ENCODE results near the gene MT3. TPM values are rescaled to one million over a fixed set of nuclear protein-coding genes. Genes with fewer than 3 reads are reported as not detected.
"Not testable (repeated sequence)": the region's sequence is repeated elsewhere in the genome, so short reads cannot be mapped to it uniquely, and the experiment has no call there.

Gene MT3
- total and polyA plus RNA-seq, 5 experiments from 2014 or later, result 1.8 to 19.9 (median 8.6) TPM

DNA sequence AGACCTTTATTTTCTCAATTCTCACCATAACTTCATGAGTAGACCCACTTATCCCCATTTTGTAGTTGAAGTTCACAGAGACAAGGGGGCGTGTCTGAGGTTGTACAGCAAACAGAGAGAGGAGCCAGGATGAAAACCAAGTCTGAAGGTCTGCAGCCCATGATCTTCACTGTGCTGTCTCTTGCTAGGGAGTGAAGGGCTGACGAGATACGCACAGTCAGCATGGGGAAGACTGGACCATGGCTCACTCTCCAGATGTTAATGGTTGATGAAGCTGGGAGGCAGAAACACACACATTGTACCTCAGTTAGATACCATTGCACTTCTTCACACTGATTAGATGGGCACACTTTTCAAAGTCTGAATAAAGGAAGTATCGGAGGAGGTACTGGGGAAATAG, 30.2 kb upstream of the MT3 start:
- DNase-seq, result no peak
- Mint-ChIP-seq H3K27me3 (peaks cover 7 to 40% (median 16%) of the 10 kb centered on the region in 5 donors), H3K27ac (no peak overlapping the region), H3K4me3 (no peak overlapping the region), H3K36me3 (no peaks in the 10 kb centered on the region), H3K9me3 (no peaks in the 10 kb centered on the region), H3K4me1 (peaks cover 0 to 4% (median 0%) of the 10 kb centered on the region in 4 donors)
- no peak for ATAC-seq
- POLR2A ChIA-PET, result no interaction called here

DNA sequence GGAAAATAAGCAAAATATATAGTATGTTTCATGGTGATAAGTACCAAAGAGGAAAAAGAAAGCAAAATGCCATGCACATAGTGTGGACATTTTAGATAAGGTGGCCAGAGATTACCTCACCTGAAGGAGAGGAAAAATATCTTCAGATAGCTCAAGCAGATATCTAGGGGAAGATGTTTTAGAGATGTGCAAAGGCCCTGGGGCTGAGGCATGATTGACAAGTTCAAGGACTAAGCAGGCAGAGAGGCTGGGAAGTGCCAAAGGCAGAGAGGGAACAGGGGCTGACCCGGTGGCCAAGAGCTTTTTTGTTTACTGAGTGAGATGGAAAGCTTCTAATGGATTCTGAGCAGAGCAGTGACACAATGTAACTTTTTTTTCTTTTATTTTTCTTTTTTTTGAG, 28.9 kb upstream of the MT3 start:
- H3K4me3 Mint-ChIP-seq, result no peak overlapping the region
- no peak overlapping the region for H3K27ac Mint-ChIP-seq
- DNase-seq (no peak), ATAC-seq (no peak)
- H3K36me3 Mint-ChIP-seq, result no peaks in the 10 kb centered on the region
- H3K4me1 Mint-ChIP-seq, result peaks cover 0 to 4% (median 0%) of the 10 kb centered on the region in 4 donors
- peaks cover 7 to 39% (median 14%) of the 10 kb centered on the region in 5 donors for H3K27me3 Mint-ChIP-seq
- POLR2A ChIA-PET, result no interaction called here
- H3K9me3 Mint-ChIP-seq, result no peaks in the 10 kb centered on the region

DNA sequence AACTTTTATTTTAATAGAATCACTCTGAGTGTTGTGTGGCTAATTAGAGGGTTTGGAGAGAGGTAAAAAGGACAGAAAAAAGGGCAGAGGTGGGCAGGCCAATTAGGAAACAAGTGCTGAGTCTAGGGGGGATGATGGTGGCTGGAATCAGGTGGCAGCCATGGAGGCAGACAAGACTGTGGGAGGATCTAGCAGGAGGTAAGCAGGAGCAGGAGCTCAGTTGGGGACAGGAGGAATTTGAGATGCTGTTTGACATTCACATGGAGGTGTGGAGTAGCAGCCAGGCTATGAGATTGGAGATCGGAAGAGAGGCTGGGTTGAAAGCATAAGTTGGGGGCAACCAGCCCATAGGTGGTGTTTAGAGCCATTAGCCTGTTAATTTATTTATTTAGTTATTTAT, 28.2 kb upstream of the MT3 start:
- H3K9me3 Mint-ChIP-seq, result no peaks in the 10 kb centered on the region
- no peak for ATAC-seq
- no peak for DNase-seq
- H3K27ac Mint-ChIP-seq, result no peak overlapping the region
- H3K4me1 Mint-ChIP-seq, result peaks cover 0 to 4% (median under 1%) of the 10 kb centered on the region in 4 donors
- no peak overlapping the region for H3K4me3 Mint-ChIP-seq
- no peaks in the 10 kb centered on the region for H3K36me3 Mint-ChIP-seq
- peaks cover 5 to 39% (median 13%) of the 10 kb centered on the region in 5 donors for H3K27me3 Mint-ChIP-seq
- POLR2A ChIA-PET, result no interaction called here

DNA sequence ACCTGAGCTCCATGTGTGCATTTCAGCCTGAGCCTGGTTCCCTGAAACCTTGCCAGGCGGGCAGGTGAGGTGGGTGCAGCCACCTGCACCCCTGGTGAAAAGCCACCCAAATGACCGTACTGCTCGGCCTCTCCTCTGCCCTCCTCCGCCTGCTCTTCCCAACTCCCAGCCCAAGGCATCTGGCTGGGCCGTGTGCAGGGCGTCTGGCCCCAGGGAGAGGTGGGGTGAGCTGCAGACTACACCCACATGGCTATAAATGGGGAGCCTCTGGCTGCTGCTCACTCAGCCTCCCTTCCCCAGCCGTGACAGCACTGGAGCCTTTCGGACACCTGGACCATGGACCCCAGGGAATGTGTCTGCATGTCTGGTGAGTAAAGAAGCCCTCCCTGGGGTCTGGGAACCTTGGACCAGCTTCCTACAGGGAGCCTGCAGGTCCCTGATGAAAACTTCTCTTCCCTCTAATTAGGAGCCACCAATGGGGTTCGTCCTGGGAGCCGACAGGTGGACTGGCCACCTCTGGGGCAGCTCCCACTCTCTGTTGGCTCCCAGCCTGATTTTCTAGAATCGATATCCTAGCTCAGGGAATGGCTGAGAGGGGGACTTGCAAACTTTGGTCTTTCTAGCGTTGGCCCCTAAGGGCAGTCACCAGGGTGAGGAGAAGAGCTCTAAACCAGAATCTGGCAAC, 24.4 kb upstream of the MT3 start, which contains the start of gene MT4:
MT4 (plus strand) TSS at position 281 of the 685 bp plus-strand sequence; CDS start at position 337, 56 bp downstream.
- H3K4me1 Mint-ChIP-seq, result peaks cover 0 to 7% (median 3%) of the 10 kb centered on the region in 4 donors
- POLR2A ChIA-PET, result no interaction called here
- ATAC-seq, result no peak
- peaks cover 2 to 15% (median 7%) of the 10 kb centered on the region in 5 donors for H3K27me3 Mint-ChIP-seq
- no peak for DNase-seq
- H3K9me3 Mint-ChIP-seq, result no peaks in the 10 kb centered on the region
- no peaks in the 10 kb centered on the region for H3K36me3 Mint-ChIP-seq
- no peak within 1 kb of the TSS for H3K4me3 Mint-ChIP-seq
- H3K27ac Mint-ChIP-seq, result no peak within 1 kb of the TSS

DNA sequence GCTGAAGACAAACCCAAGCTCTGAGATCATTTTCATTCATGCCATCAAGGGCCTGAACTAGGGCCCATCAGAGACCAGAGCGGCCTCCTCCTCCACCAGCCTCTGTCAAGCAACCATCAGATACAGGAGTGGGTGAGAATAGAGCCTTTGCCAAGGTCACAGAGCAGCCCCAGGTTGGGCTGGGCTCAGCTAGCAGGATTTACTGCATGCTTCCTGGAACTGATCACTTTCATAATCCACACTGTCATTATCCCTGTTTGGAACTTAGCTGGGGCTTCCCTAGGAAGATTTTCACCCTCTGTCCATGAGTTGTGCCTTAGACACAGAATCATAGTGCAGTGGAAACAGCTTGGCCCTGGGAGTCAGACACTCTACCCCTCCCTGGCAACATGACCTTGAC, 19.4 kb upstream of the MT3 start:
- Mint-ChIP-seq H3K4me1 (peaks cover 0 to 6% (median 2%) of the 10 kb centered on the region in 4 donors), H3K27ac (no peak overlapping the region), H3K27me3 (no peaks in the 10 kb centered on the region), H3K9me3 (peaks cover 0 to 5% (median 0%) of the 10 kb centered on the region in 9 donors), H3K4me3 (no peak overlapping the region), H3K36me3 (no peaks in the 10 kb centered on the region)
- DNase-seq (no peak), ATAC-seq (no peak)
- POLR2A ChIA-PET, result interaction anchor here (0.6 to 1.2 kb wide), 2 partner anchors 52 to 61 kb away, joined by 3 read pairs; no protein-coding TSS in a partner anchor

DNA sequence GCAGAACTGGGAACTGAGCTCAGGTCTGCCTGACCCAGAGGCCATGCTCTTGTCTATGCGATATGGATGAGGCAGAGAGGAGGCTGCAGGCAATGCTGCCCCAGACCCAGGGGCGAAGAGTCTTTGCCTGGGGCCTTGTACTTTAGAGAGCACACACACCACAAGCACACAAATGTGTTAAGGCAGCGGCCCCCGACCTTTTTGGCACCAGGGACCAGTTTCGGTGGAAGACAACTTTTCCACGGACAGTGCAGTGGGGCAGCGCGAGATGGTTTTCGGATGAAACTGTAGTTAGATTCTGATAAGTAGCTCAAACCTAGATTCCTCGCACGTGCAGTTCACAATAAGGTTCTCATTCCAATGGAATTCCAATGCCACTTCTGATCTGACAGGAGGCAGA, 17.8 kb upstream of the MT3 start:
- Mint-ChIP-seq H3K4me1 (peaks cover 0 to 2% (median under 1%) of the 10 kb centered on the region in 4 donors), H3K9me3 (peaks cover 0 to 9% (median 0%) of the 10 kb centered on the region in 9 donors), H3K4me3 (no peak overlapping the region), H3K27me3 (no peaks in the 10 kb centered on the region), H3K27ac (no peak overlapping the region), H3K36me3 (no peaks in the 10 kb centered on the region)
- DNase-seq (no peak), ATAC-seq (no peak)
- POLR2A ChIA-PET, result no interaction called here

DNA sequence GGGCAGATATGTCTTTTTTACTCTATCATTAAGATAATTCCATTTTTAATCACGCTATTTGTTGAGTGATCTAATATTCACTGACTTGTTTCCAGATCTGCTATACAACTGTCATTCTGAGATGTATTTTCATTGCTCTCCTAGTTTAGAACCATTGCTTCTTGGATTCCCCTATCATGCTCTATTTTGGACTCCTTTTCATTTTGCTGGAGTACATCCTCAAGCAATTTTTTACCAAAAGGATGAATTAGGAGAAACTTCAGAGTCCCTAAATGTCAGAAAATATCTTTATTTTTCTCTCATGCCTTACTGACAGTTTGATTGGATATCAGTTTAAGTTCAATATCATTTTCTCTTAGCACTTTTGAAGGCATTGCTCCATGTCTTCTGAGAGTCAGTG, 14.7 kb upstream of the MT3 start:
- Mint-ChIP-seq H3K36me3 (no peaks in the 10 kb centered on the region), H3K9me3 (peaks cover 0 to 9% (median 0%) of the 10 kb centered on the region in 9 donors), H3K27me3 (no peaks in the 10 kb centered on the region), H3K27ac (no peak overlapping the region), H3K4me1 (peaks cover 6 to 10% (median 6%) of the 10 kb centered on the region in 4 donors), H3K4me3 (no peak overlapping the region)
- ATAC-seq (no peak), DNase-seq (no peak)
- POLR2A ChIA-PET, result no interaction called here

DNA sequence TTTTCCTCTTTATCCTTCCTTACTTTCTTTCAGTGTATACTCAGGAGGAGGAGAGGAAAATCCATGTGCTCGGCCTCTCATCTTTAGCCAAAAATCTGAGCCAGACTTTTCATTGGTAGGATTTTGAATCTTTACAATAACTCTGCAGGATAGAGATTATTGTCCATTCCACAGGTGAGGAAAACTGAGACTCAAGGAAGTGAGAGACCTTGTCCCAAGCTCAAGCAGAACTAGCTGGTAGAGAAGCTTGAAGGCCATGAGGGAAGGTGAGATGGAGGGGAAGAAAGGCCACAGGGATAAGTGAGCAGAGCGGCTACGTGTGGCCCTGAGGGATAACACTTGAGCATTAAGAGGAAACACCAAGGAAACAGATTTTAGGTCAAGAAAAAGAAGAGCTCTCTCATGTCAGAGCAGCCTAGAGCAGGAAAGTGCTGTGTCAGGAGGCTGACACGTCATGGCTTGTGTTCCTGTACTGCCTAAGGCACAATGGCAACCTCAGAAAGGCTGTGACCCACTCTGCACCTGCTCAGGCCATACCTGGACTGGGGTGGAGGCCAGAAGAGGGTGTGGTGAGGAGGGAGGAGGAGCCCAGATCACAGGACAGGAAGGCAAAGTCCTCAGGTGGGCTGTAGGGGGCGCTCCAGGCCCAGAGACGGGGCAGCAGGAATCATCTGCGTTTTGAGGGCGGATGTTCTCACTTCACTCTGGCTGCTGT, 12.6 kb upstream of the MT3 start:
- Mint-ChIP-seq H3K4me3 (no peak overlapping the region), H3K27me3 (no peaks in the 10 kb centered on the region), H3K9me3 (peaks cover 0 to 9% (median 0%) of the 10 kb centered on the region in 9 donors), H3K4me1 (peaks cover 6 to 10% (median 6%) of the 10 kb centered on the region in 4 donors), H3K27ac (peak overlapping the region in 8 of 10 donors; percentile 38 to 89 (median 74)), H3K36me3 (no peaks in the 10 kb centered on the region)
- DNase-seq (peak; percentile 78 to 93 (median 88)), ATAC-seq (peak; percentile 100)
- POLR2A ChIA-PET, result interaction anchor here (0.6 to 2.6 kb wide), 10 partner anchors 24 to 137 kb away, joined by 3 to 16 read pairs (median 3); no protein-coding TSS in a partner anchor

DNA sequence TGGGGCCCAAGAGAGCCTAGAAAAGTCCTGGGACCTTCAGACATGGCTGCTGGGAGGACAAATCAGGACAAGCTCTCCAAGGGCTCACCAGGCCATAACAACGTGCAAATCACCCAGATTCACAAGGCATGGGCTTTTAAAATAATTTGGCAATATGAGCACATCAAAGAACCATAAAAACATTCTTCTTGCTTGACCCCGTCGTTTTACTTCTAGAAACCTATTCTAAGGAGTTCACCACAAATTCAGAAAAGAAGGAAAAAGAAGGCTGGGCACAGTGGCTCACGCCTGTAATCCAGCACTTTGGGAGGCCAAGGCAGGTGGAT, 12.1 kb upstream of the MT3 start:
- Mint-ChIP-seq H3K4me1 (peaks cover 6 to 10% (median 6%) of the 10 kb centered on the region in 4 donors), H3K27me3 (no peaks in the 10 kb centered on the region), H3K27ac (peak overlapping the region in 8 of 10 donors; percentile 38 to 89 (median 74)), H3K9me3 (peaks cover 0 to 9% (median 0%) of the 10 kb centered on the region in 9 donors), H3K36me3 (no peaks in the 10 kb centered on the region), H3K4me3 (no peak overlapping the region)
- POLR2A ChIA-PET, result interaction anchor here (0.6 to 2.6 kb wide), 8 partner anchors 24 to 136 kb away, joined by 3 to 16 read pairs (median 3); no protein-coding TSS in a partner anchor
- ATAC-seq, result no peak
- no peak for DNase-seq

DNA sequence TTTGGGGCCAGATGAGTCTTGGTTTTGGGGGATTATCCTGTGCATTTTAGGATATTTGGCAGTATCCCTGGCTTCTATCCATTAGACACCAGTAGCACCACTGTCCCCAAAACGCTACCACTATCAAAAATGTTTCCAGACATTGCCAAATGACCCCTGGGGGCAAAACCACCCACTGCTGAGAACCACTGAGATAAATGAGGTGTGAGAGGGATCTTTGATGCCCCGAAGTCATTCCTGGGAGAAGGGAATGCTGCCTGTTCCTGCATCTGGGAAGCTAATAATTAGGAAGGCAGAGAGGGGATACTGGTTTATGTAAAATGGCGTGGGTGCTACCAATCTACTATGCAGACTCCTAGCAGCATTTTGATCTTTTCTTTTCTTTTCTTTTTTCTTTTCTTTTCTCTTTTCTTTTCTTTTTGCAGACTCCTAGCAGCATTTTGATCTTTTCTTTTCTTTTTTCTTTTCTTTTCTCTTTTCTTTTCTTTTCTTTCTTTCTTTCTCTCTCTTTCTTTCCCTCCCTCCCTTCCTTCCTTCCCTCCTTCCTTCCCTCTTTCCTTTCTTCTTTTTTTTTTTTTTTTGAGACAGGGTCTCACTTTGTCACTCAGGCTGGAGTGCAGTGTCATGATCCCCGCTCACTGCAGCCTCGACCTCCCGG, 8.8 kb upstream of the MT3 start:
- H3K27me3 Mint-ChIP-seq, result peaks cover 0 to 5% (median 0%) of the 10 kb centered on the region in 5 donors
- ATAC-seq, result no peak
- POLR2A ChIA-PET, result no interaction called here
- no peak overlapping the region for H3K4me3 Mint-ChIP-seq
- peaks cover 6 to 10% (median 6%) of the 10 kb centered on the region in 4 donors for H3K4me1 Mint-ChIP-seq
- H3K9me3 Mint-ChIP-seq, result no peaks in the 10 kb centered on the region
- peak overlapping the region in 1 of 10 donors; percentile 49 for H3K27ac Mint-ChIP-seq
- no peaks in the 10 kb centered on the region for H3K36me3 Mint-ChIP-seq
- no peak for DNase-seq

DNA sequence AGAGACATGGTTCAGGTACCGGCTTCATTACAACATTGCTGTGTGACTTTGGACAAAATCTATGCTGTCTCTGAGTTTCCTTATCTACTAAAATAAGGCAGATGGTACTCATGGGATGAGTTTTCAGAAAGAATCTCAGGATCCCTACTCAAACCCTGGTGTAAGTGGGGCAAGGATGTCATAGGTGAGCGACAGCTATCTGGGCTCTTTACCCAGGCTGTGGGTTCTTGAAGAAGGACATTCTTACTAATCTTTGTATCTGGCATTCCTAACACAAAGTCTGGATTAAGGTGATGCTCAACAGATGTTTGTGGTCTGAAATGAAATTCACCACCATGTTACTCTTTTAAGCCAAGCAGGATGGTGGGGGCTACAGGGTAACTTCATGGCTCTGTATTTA, 6.4 kb upstream of the MT3 start:
- H3K9me3 Mint-ChIP-seq, H3K4me1 Mint-ChIP-seq, H3K36me3 Mint-ChIP-seq, H3K27ac Mint-ChIP-seq, DNase-seq, ATAC-seq, H3K4me3 Mint-ChIP-seq, H3K27me3 Mint-ChIP-seq: not testable (repeated sequence)
- POLR2A ChIA-PET, result interaction anchor here (0.9 kb wide), 1 partner anchor 126 kb away, joined by 3 read pairs; no protein-coding TSS in a partner anchor

DNA sequence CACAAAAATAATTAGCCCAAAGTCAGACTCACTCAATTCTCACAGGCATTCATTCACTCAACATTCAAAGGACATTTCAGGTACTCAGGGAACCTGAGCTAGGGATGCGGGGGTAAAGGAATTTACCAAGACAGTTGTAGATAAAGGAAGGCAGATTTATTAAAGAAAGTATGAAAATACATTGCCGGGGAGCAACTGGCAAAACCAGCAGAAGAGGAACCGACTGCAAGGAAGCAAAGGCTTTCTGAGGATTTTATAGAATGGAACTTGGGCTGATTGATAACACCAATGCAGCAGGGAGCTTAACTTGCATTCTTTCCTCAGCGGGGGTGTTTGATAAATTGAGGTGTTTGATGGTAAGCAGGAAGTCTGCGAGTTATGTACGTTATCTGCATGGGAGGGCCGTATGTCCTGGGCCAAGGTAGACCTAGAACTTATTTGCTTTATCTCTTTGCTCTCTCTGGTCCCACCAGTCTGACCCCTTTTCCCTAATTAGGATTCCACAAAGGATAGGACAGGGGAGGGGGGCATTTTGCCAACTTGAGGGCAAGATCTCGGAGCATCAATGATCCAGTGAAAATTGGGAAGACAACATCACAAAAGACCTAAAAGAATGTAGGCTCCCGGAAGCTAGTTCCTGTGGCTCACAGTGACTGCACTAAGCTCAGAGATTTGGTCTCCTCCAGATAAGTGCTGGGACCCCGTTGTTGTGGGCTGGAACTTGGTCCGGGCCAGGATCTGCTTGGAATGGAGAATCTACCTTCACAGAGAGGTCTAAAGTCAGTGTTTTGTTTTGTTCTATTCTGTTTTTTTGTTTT, 5.8 kb upstream of the MT3 start:
- H3K4me1 Mint-ChIP-seq, result peaks cover 0 to 2% (median 0%) of the 10 kb centered on the region in 4 donors
- no peak for ATAC-seq
- POLR2A ChIA-PET, result interaction anchor here (0.9 kb wide), 1 partner anchor 125 kb away, joined by 3 read pairs; no protein-coding TSS in a partner anchor
- H3K27ac Mint-ChIP-seq, result no peak overlapping the region
- H3K9me3 Mint-ChIP-seq, result no peaks in the 10 kb centered on the region
- DNase-seq, result no peak
- H3K36me3 Mint-ChIP-seq, result no peaks in the 10 kb centered on the region
- H3K27me3 Mint-ChIP-seq, result peaks cover 0 to 6% (median 0%) of the 10 kb centered on the region in 5 donors
- no peak overlapping the region for H3K4me3 Mint-ChIP-seq
